ENCODE measurements around the gene MSMB.
"Not testable (repeated sequence)": the region's sequence is repeated elsewhere in the genome, so short reads cannot be mapped to it uniquely, and the experiment has no call there.

The MSMB gene

GRCh38 chr10:46004963-46005362 is 41.1 kb downstream of the MSMB start:
- DNase-seq, result no peak

GRCh38 chr10:46002916-46003693 is 43.0 kb downstream of the MSMB start:
- DNase-seq, result no peak

GRCh38 chr10:46002189-46002687 is 43.8 kb downstream of the MSMB start:
- DNase-seq, result not testable (repeated sequence)

- DNase-seq, result no peak
Observed at GRCh38 chr10:46001187-46001756, 44.8 kb downstream of the MSMB start.

GRCh38 chr10:46000538-46000937 is 45.5 kb downstream of the MSMB start:
- DNase-seq, result no peak

- not testable (repeated sequence) for DNase-seq
Observed at GRCh38 chr10:45999955-46000354, 46.1 kb downstream of the MSMB start.

- DNase-seq, result no peak
Observed at GRCh38 chr10:45997994-45998763, 47.9 kb downstream of the MSMB start.

- DNase-seq, result no peak
Observed at GRCh38 chr10:45997557-45997956, 48.5 kb downstream of the MSMB start.

- not testable (repeated sequence) for DNase-seq
Observed at GRCh38 chr10:45985590-45985989, 60.5 kb downstream of the MSMB start.

GRCh38 chr10:45984473-45984872 is 61.6 kb downstream of the MSMB start:
- DNase-seq, result not testable (repeated sequence)

GRCh38 chr10:45983538-45984186 is 62.4 kb downstream of the MSMB start:
- peak; percentile 18 for DNase-seq

Measured in RPMI8226 (cell line).